ENCODE measurements around the gene BACH2. TPM values are rescaled to one million over a fixed set of nuclear protein-coding genes. Genes with fewer than 3 reads are reported as not detected.

BACH2 gene
- total and polyA plus RNA-seq, 2 of the 8 experiments (the other 6 are each of a cell fraction or from before 2014, with no cell fraction given): 1.9 to 5.9 TPM

DNA sequence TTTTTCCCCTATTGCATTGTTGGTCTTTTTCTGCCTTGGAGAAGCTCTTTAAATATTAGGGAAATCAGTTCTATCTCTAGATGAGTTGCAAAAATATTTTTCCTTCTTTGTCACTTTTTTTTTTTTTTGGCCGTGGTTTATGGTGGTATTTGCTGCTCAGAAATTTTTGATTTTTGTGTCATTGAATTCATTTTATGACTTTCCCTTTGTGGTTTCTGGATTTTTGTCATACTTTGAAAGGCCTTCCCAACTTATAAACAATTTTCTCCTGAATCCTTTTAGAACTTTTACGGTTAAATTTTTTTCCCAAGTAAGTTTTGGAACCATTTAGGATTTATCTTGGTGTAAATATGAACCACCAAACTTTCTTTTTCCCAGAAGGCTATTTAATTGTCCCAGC, 256.7 kb downstream of the BACH2 start:
- Histone ChIP-seq H3K23me2 (ENCODE audit: low read depth, low read length) (no peaks in the 10 kb centered on the region), H4K8ac (ENCODE audit: extremely low read depth, insufficient read depth, low read length) (no peak overlapping the region), H3K14ac (ENCODE audit: insufficient read length) (no peak overlapping the region), H3K36me3 (ENCODE audit: control insufficient read depth in 2 of 4, insufficient read depth in 4 of 4, low read length in 3 of 4) (no peaks in the 10 kb centered on the region), H3K79me2 (ENCODE audit: control insufficient read depth in 1 of 2, insufficient read depth in 2 of 2, low read length in 2 of 2) (no peaks in the 10 kb centered on the region), H3K27me3 (replicated peaks in 1 of 4; ENCODE audit: control insufficient read depth in 3 of 4, extremely low read depth in 1 of 4, insufficient read depth in 3 of 4, low read length in 3 of 4) (no peaks in the 10 kb centered on the region), H3K18ac (ENCODE audit: extremely low read depth, low read length) (no peak overlapping the region), H3K4me3 (ENCODE audit: extremely low read depth in 1 of 4, insufficient read depth in 2 of 4, low read depth in 3 of 4, low read length in 4 of 4) (no peak overlapping the region), H3K23ac (ENCODE audit: insufficient read length) (no peak overlapping the region), H3K56ac (replicated peaks; ENCODE audit: insufficient read length, low read depth, low read length) (no peak overlapping the region), H4K91ac (replicated peaks; ENCODE audit: insufficient read length, low read length) (no peak overlapping the region), H3K4me1 (replicated peaks in 1 of 4; ENCODE audit: control insufficient read depth in 3 of 4, insufficient read depth in 4 of 4, low read length in 3 of 4) (peaks cover 0 to 6% (median 2%) of the 10 kb centered on the region in 4 experiments; a peak in 2 of 7 replicates), H2AK5ac (ENCODE audit: low read depth, low read length) (no peak overlapping the region), H4K20me1 (replicated peaks in 1 of 2; ENCODE audit: control insufficient read depth in 1 of 2, insufficient read depth in 2 of 2, low read length in 2 of 2) (no peaks in the 10 kb centered on the region), H2BK15ac (ENCODE audit: low read length) (no peak overlapping the region), H2BK120ac (replicated peaks; ENCODE audit: low read depth, low read length) (no peak overlapping the region), H2BK20ac (ENCODE audit: low read length) (no peak overlapping the region), H4K5ac (ENCODE audit: insufficient read length, low read depth, low read length) (no peak overlapping the region), H3K9me3 (ENCODE audit: insufficient read depth in 2 of 2, low read depth in 1 of 2, low read length in 1 of 2) (no peaks in the 10 kb centered on the region), H2BK5ac (ENCODE audit: low read depth, low read length) (no peak overlapping the region), H3K9ac (replicated peaks in 1 of 4; ENCODE audit: extremely low read depth in 1 of 4, low read depth in 3 of 4, low read length in 3 of 4) (no peak overlapping the region), H3K4me2 (ENCODE audit: insufficient read depth in 1 of 2, low read depth in 2 of 2, low read length in 2 of 2) (no peak overlapping the region), H3K4ac (replicated peaks; ENCODE audit: insufficient read length, low read depth, low read length) (no peak overlapping the region), H2AFZ (ENCODE audit: low read length) (no peak overlapping the region), H3K79me1 (ENCODE audit: low read depth, low read length) (no peaks in the 10 kb centered on the region; the same call in 1 of the 2 replicates), H3K27ac (ENCODE audit: low read depth, low read length) (no peak overlapping the region), H2BK12ac (ENCODE audit: low read depth, low read length) (no peak overlapping the region)
- FAIRE-seq (no peak), DNase-seq (ENCODE audit: low read depth in 1 of 2, low spot score in 2 of 2) (no peak)
- ChIA-PET CTCF (ENCODE audit: partially characterized antibody) (no interaction called here), POLR2A (ENCODE audit: partially characterized antibody) (no interaction called here)
- TF ChIP-seq SIRT6 (IDR thresholded peaks at IDR 0.05; ENCODE audit: low read length): no peak
- WGBS, 2 experiments (ENCODE audit: extremely low coverage in 1 of 2, insufficient coverage in 1 of 2, insufficient read length in 1 of 2, insufficient replicate concordance in 2 of 2, low coverage in 1 of 2, low lambda C conversion rate in 2 of 2, missing lambda C conversion rate in 1 of 2): 91% methylated on average over 2 of the region's 2 CpGs; no CpG with 5 or more reads in 1 of the 2 experiments
